ENCODE data around the gene MYCBP2. TPM values are rescaled to one million over a fixed set of nuclear protein-coding genes. Genes with fewer than 3 reads are reported as not detected.
"Not testable (repeated sequence)": the region's sequence is repeated elsewhere in the genome, so short reads cannot be mapped to it uniquely, and the experiment has no call there.

Gene MYCBP2
- total RNA-seq, 1 donor from 2014 or later = 62.1 TPM

GRCh38 chr13:77310161-77310560 lies 16.7 kb downstream of the MYCBP2 start:
- intact Hi-C loops (cut with DNase I) = no loop called here
- DNase-seq (ENCODE audit: low spot score) = no peak

GRCh38 chr13:77309254-77309653 lies 17.6 kb downstream of the MYCBP2 start:
- intact Hi-C loops (cut with DNase I) = no loop called here
- DNase-seq (ENCODE audit: low spot score) = no peak

- intact Hi-C loops (cut with DNase I) = no loop called here
- DNase-seq (ENCODE audit: low spot score) = no peak
Observed at GRCh38 chr13:77306458-77306857, 20.4 kb downstream of the MYCBP2 start.

- no peak for DNase-seq (ENCODE audit: low spot score)
- intact Hi-C loops (cut with DNase I) = no loop called here
Observed at GRCh38 chr13:77305266-77305665, 21.6 kb downstream of the MYCBP2 start.

GRCh38 chr13:77300176-77301037 lies 26.5 kb downstream of the MYCBP2 start:
- no peak for DNase-seq (ENCODE audit: low spot score)
- intact Hi-C loops (cut with DNase I) = no loop called here

DNA sequence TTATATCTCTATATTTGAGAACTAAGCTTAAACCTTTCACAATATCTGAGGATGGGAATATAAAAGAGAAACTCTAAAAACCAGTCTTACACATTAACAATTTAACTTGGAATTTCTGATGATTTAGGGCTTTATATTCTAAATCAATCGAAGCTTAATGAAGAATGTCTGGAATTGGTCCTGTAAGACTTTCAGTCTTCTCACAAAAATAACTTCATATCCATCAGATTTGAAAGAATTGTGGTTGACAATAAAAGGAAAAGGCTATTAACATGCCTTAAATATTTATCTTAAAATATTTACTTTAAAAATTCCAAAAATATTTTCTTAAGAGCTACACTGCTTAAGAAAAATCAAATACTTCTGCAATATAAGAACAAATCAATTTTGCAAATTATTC lies 27.3 kb downstream of the MYCBP2 start:
- DNase-seq (ENCODE audit: low spot score) = no peak
- intact Hi-C loops (cut with DNase I) = no loop called here

DNA sequence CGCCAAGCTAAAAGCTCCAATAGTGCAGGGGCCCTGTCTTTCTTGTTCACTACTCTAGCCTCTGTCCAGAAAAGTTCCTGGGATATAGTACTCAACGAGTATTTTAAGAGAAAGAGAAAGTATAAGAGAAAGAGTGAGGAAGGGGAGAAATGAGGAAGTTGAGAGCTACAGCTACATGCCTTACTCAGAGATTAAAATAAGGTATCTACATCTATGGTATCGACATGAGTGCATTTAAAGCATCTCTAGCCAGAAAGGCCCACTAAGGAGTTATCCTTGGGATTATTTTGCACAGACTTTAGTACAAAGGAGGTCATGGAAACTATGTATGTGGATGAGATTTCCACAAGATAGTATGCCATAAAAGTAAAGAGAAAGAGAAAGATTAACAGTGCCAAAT lies 28.5 kb downstream of the MYCBP2 start:
- DNase-seq (ENCODE audit: low spot score) = no peak
- intact Hi-C loops (cut with DNase I) = no loop called here

GRCh38 chr13:77291774-77292173 lies 35.1 kb downstream of the MYCBP2 start:
- intact Hi-C loops (cut with DNase I) = no loop called here
- no peak for DNase-seq (ENCODE audit: low spot score)

GRCh38 chr13:77290342-77290741 lies 36.6 kb downstream of the MYCBP2 start:
- DNase-seq (ENCODE audit: low spot score) = no peak
- intact Hi-C loops (cut with DNase I) = no loop called here

DNA sequence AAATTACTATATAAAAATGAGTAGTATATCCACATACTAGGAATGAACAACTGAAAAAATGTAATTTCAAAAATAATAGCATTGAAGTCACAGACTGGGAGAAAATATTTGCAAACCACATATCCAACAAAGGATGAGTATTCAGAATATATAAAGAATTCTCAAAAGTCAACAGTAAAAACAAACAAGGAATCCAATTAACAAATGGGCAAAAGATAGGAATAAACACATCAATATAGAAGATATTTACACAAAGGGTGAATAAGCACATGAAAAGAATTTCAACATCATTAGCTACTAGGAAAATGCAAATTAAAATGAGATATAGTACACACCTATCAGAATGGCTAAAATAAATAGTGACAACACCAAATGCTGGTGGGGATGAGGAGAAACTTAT lies 37.0 kb downstream of the MYCBP2 start:
- intact Hi-C loops (cut with DNase I) = no loop called here
- DNase-seq (ENCODE audit: low spot score) = no peak

DNA sequence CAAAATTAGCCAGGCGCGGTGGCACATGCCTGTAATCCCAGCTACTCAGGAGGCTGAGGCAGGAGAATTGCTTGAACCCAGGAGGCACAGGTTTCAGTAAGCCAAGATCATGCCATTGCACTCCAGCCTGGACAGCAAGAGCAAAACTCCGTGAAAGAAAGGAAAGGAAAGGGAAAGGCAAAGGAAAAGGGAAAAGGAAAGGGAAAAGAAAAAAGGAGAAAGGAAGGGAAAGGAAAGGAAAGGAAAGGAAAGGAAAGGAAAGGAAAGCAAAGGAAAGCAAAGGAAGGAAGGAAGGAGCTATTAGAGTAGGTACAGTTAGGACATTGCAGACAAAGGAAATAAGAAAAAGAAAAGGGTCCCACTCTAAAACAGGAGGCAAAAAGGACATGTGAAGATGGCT lies 41.3 kb downstream of the MYCBP2 start:
- intact Hi-C loops (cut with DNase I); DNase-seq (ENCODE audit: low spot score): not testable (repeated sequence)

GRCh38 chr13:77285098-77285497 lies 41.8 kb downstream of the MYCBP2 start:
- intact Hi-C loops (cut with DNase I) = no loop called here
- DNase-seq (ENCODE audit: low spot score) = no peak

DNA sequence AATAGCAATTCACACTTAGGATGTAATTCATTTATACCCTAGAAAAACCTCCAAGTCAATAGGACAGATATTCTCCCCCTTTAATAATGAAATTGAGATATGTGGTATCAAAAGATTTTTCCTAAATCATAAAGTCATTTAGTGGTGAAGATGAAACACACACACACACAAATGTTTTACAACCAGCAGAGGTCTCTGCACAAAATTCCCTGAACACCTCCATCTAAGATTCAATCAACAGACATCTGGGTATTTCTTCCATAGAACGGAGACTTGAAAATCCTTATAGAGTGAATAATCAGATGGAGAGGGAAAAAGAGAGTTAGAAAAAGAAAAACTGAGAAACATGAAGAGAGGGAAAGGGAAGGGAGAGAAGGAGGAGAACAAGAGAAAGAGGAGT lies 52.8 kb downstream of the MYCBP2 start:
- intact Hi-C loops (cut with DNase I) = no loop called here
- DNase-seq (ENCODE audit: low spot score) = no peak

DNA sequence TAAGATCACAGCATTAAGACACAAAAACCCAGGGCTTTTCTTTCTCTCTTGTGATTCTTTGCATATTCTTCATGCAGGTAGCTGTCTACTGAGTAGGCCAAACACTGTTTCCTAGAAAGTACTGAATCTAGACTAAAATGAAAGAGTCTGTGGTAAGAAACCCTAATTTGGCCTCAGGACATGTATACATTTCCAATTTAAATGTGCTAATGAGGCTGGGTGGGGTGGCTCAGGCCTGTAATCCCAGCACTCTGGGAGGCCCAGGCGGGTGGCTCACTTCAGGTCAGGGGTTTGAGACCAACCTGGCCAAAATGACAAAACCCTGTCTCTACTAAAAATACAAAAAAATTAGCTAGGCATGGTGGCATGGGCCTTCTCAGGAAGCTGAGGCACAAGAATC lies 57.8 kb downstream of the MYCBP2 start:
- intact Hi-C loops (cut with DNase I) = no loop called here
- no peak for DNase-seq (ENCODE audit: low spot score)

DNA sequence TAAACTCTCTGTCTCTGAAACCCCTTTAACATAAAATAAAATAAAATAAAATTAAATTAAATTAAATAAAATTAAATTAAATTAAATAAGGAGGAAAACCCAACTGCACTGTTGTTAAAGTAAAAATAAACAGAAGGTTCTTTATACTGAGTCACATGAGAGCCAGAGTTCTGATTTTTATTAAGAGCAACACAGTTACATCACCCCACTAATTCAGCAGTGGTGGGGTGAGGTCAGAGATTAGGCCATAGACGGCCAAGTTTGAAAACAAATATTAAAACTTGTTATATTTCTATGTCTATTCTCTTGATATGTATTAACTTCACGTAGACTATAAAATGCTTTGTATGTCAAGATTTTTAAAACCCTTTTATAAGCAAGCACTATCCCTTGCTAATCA lies 59.5 kb downstream of the MYCBP2 start:
- DNase-seq (ENCODE audit: low spot score) = no peak
- intact Hi-C loops (cut with DNase I) = no loop called here

DNA sequence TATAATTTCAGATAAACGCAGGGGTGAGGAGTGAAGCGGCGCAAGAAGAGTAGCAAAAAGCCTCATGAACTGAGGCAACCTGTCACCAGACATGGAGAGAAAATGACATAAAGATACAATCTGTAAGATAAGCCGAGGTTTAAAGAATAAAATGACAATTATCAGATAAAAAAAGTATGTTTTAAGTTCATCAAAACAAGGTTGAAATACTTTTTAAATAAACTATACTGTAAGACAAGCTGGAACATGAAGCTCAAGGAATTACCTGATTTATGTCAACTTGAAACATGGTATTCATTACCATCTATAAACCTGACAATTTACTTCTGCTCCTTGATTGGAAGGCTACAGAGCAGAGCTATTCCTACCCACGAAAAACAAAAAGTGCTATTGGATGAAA lies 61.6 kb downstream of the MYCBP2 start:
- DNase-seq (ENCODE audit: low spot score) = no peak
- intact Hi-C loops (cut with DNase I) = no loop called here

DNA sequence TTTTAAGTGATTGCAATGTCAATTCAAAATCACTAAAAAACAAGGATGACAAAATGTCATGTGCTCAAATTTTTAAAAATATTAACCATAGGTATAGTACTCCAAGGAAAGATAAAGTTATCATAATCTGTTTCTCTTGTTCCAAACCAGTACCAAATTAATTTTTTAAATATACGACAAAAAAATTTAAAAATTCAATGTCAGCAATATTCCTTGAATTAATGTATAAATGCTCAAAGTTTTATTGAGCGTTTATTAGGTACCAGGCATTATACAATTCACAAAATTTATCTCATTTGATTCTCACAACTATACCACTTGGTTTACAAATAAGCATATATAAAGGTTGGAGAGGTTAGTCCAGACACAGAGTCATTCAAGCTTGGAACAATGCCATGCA lies 64.7 kb downstream of the MYCBP2 start:
- no peak for DNase-seq (ENCODE audit: low spot score)
- intact Hi-C loops (cut with DNase I) = no loop called here

DNA sequence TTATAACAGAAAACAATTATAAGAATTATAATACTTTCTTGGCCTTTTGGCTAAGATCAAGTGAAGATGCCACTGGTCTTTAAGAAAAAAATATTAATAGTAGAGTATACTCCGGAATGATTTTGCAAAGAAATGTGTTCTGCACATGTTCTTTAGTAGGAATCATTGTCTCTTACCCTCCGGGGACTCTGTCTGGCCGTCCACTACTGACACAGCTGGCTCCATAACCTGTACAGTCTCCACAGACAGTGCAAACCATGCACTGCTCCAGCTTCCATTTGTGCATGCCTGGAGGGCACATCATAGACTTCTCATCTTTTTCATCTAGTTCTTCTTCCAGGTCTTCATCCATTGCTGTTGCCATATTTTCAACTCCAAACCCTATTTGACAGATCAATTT lies 75.9 kb downstream of the MYCBP2 start:
- intact Hi-C loops (cut with DNase I) = no loop called here
- DNase-seq (ENCODE audit: low spot score) = no peak

GRCh38 chr13:77245224-77245623 lies 81.7 kb downstream of the MYCBP2 start:
- intact Hi-C loops (cut with DNase I); DNase-seq (ENCODE audit: low spot score): not testable (repeated sequence)

DNA sequence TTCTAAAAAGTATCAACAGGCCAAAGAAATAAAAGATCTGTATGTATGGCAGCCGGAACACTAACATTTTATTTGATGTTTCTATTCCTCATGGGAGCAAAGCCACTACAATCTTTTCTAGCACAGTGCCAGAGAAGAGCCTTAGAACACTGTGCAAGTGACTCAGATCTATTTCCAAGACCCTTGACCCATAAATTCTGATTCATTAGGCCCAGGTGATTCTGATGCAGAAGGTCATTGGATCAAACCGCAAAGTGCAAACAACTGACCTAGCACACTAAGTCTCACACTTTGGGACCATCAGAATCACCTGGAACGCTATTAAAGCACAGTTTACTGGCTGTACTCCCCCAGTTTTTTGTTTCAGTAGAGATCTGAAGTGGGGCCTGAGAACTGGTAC lies 87.6 kb downstream of the MYCBP2 start:
- intact Hi-C loops (cut with DNase I) = no loop called here
- DNase-seq (ENCODE audit: low spot score) = no peak

GRCh38 chr13:77235456-77236022 lies 91.4 kb downstream of the MYCBP2 start:
- intact Hi-C loops (cut with DNase I) = no loop called here
- no peak for DNase-seq (ENCODE audit: low spot score)
